GM21515 (cell line): ENCODE data around the gene KCNJ18.
"Not testable (repeated sequence)": the region's sequence is repeated elsewhere in the genome, so short reads cannot be mapped to it uniquely, and the experiment has no call there.

Source experiments
- ATAC-seq: cut with Tn5 transposase; IDR thresholded peaks from one replicate; pipeline ENCODE4 v1.9.1; 2021; ENCODE audit not compliant: unreplicated experiment

Gene KCNJ18

DNA sequence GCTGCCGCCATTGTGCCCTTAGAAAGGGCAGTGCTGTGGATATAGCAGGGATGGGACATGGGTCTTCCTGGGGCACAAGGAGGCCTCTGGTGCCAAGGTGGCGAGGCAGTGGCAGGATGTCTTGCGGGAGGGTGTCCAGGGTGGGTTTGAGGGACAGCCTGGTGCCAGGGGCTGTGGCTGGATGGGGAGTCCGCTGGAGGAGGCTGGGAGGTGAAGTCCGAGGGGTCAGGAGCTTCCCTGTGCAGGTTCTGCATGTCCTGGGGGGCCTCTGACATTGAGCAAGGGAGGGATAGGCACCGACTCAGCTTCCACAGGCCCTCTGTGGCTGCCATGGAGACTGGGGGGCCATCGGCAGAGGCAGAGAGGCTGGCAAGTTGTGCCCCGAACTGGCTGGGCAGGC lies 9.7 kb downstream of the KCNJ18 start:
- not testable (repeated sequence) for ATAC-seq

DNA sequence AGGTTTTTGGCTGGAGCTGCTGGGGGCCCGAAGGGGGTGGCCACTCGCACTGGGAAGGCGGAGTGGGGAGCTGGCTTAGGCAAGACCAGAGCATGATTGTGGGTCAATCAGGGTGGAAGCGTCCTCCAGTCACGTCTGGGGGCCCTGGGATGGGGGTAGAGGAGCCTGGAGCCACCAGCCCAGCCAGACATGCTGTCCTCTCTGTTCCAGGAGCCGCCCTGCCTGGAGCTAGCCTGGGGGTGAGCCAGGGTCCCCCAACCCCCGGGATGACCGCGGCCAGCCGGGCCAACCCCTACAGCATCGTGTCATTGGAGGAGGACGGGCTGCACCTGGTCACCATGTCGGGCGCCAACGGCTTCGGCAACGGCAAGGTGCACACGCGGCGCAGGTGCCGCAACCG lies 10.2 kb downstream of the KCNJ18 start:
- not testable (repeated sequence) for ATAC-seq

DNA sequence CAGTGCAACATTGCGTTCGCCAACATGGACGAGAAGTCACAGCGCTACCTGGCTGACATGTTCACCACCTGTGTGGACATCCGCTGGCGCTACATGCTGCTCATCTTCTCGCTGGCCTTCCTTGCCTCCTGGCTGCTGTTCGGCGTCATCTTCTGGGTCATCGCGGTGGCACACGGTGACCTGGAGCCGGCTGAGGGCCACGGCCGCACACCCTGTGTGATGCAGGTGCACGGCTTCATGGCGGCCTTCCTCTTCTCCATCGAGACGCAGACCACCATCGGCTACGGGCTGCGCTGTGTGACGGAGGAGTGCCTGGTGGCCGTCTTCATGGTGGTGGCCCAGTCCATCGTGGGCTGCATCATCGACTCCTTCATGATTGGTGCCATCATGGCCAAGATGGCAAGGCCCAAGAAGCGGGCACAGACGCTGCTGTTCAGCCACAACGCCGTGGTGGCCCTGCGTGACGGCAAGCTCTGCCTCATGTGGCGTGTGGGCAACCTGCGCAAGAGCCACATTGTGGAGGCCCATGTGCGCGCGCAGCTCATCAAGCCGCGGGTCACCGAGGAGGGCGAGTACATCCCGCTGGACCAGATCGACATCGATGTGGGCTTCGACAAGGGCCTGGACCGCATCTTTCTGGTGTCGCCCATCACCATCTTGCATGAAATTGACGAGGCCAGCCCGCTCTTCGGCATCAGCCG lies 10.8 kb downstream of the KCNJ18 start:
- ATAC-seq, result not testable (repeated sequence)

DNA sequence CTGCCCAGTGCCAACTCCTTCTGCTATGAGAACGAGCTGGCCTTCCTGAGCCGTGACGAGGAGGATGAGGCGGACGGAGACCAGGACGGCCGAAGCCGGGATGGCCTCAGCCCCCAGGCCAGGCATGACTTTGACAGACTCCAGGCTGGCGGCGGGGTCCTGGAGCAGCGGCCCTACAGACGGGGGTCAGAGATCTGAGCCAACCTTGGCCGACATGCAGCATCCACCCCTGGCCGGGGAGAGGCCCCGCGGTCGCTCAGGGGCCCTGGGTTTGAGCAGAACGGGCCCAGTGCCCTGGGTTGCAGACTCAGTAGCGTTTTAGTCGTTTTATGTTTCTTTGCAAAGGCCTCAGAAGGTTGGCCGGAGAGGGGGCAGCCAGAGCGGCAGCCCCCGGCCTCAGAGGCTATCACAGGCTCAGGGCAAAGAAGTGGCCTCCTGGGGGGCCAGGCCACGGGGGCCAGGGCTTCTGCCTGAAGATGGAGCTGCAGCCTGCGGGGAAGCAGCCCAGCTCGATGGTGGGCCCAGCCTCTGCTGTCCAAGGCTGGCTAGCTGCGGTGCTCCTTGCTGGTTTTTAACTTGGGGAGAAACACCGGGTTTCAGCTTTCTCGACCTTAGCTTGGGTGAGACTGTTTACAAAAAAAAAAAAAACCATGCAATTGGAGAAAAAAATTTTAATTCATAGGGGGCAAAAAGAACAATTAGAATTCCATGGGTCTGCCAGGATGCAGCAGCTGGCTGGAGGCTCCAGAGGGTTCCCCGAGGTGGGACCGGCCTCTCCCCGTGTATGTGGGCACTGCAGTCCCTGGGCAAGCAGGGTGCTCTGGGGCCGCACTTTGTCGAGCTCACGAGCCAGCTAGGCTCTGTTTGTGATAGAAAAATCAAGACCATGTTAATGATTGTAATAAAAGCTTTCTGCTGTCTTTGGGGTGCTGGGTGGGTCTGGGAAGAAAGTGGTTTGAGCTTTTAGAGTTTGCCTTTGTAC lies 11.9 kb downstream of the KCNJ18 start:
- not testable (repeated sequence) for ATAC-seq

GRCh38 chr17:21705021-21705601 lies 12.8 kb downstream of the KCNJ18 start:
- ATAC-seq, result no peak

DNA sequence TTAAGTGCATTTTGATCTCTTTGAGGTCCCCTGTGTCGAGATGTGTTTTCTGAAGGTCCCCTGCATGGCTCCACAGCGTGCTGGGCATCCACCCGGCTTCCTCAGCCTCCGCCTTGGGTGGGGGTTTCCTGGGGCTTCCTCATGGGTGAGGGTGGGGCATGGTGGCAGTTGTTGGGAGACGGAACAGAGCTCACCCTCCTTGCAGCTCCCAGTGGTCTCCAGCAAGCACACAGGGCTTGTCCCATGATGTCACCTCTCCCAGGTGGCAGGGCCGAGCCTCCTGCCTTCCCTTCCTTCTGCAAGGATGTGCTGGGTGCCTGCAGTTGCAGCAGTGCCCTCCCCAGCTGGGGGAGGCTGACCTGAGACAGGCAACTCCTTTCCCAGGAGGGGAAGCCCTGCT lies 13.4 kb downstream of the KCNJ18 start:
- not testable (repeated sequence) for ATAC-seq

DNA sequence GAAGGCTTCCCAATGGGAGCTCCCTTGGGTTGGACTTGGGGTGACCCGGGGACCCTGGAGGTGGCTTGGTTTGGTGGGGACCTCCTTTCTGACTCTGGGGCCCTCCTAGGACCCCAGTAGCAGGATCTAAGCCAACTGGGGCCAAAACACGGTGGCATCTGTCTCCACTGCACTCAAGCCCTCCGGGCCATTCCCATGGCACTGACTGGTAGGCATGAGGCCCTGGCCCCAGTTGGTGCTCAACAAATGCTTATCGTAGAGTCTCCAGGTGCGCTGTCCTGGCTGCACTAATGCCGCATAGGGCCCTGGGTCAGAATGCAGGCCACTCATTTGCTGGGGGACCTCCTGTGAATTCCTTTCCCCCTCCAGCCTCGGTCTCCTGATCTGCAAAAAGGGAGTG lies 14.2 kb downstream of the KCNJ18 start:
- ATAC-seq, result not testable (repeated sequence)

DNA sequence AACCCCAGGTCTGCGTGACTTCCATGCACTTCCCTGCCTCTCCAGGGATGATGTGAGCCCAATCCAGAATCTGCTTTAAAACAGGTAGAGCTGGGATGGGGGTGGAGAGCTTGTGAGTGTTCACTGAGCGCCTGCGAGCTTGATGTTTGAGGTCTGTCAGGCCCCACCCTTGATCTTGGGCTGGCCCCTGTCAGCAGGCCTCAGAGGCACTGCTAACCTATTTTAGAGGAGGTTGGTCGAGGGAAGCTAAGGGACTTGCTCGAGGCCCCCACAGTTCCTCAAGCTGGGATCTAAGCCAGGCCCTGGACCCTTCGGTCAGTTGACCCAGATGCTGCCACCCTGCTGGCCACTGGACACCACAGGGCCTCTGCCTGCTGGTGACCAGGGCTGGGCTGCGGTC lies 14.8 kb downstream of the KCNJ18 start:
- not testable (repeated sequence) for ATAC-seq

- not testable (repeated sequence) for ATAC-seq
Observed at GRCh38 chr17:21707711-21708611, 15.6 kb downstream of the KCNJ18 start.

- not testable (repeated sequence) for ATAC-seq
Observed at GRCh38 chr17:21708612-21709535, 16.6 kb downstream of the KCNJ18 start.

GRCh38 chr17:21709994-21710393 lies 17.7 kb downstream of the KCNJ18 start:
- ATAC-seq, result not testable (repeated sequence)

- ATAC-seq, result not testable (repeated sequence)
Observed at GRCh38 chr17:21710486-21710885, 18.2 kb downstream of the KCNJ18 start.

GRCh38 chr17:21711182-21711581 lies 18.9 kb downstream of the KCNJ18 start:
- no peak for ATAC-seq

- ATAC-seq, result not testable (repeated sequence)
Observed at GRCh38 chr17:21713020-21713419, 20.7 kb downstream of the KCNJ18 start.

GRCh38 chr17:21713631-21714030 lies 21.3 kb downstream of the KCNJ18 start:
- not testable (repeated sequence) for ATAC-seq

DNA sequence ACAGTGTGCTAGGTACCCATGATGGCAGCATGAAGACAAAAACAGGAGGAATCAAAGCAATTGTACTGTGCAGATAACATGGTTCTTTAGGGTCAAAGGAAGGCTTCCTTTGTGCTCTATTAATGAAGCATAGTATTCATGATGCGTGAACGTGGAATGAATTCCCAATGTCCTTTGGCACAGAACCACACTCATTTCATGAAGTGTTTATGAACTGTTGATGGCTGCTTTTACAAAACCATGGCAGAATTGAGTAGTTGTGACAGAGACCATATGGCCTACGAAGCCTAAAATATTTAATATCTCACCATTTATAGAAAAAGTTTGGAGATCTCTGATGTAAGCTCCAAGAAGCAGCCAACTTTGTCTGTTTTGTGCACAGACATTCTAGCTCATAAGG lies 22.4 kb downstream of the KCNJ18 start:
- ATAC-seq, result not testable (repeated sequence)

- not testable (repeated sequence) for ATAC-seq
Observed at GRCh38 chr17:21715877-21716276, 23.6 kb downstream of the KCNJ18 start.

- not testable (repeated sequence) for ATAC-seq
Observed at GRCh38 chr17:21718971-21719370, 26.6 kb downstream of the KCNJ18 start.

DNA sequence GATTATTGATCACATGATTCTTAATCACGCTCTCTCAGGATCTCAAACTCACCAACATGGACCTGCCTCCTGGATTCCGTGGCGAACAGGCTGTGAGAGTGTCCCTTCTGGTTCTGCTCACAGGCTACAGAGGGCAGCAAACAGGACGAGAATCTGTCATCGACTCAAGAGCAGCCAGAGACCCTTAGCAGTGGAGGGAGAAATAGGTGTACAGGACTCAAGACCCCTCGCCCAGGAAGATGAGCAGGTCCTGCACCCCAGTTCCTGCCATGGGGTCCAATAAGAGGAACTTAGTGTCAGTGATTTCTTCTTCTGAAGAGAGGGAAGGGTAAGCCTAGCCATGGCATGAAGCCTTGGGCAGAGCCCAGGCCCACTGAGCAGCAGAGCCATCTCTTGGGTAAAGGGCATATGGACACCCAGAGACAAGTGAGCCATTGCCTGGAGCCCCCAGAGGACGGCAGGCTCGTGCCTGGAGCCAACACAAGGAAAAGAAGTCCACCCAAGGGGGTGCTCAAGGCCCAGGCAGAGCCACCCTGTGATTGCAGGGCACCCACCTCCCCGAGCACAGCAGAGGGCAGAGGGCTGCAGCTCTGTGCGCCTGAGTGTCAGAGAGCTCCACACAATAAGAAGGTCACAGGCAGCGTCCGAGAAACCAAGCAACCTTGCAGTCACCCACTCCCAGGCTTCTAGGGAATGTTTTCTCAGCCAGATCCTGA lies 27.3 kb downstream of the KCNJ18 start:
- ATAC-seq, result not testable (repeated sequence)
